ENCODE results near the gene NHS.

GRCh38 chrX:17495052-17495451 lies 120.1 kb downstream of the NHS start:
- no peak for TF ChIP-seq CTCF (IDR thresholded peaks at IDR 0.05)
- no peak for TF ChIP-seq POLR2A (IDR thresholded peaks at IDR 0.05)
